ENCODE measurements around the gene PCTP.
A peak's percentile ranks its signal among the peaks of the same experiment; 100 is the strongest.

The PCTP gene

GRCh38 chr17:55727920-55728319 is 22.9 kb upstream of the PCTP start:
- DNase-seq = no peak

GRCh38 chr17:55728361-55728760 is 22.5 kb upstream of the PCTP start:
- no peak for DNase-seq

GRCh38 chr17:55728833-55729232 is 22.0 kb upstream of the PCTP start:
- DNase-seq = no peak

- DNase-seq = no peak
These were observed 21.4 kb upstream of the PCTP start for GRCh38 chr17:55729484-55729883.

GRCh38 chr17:55730380-55730779 is 20.5 kb upstream of the PCTP start:
- DNase-seq = no peak

GRCh38 chr17:55730808-55731207 is 20.0 kb upstream of the PCTP start:
- DNase-seq = no peak

GRCh38 chr17:55731586-55732250 is 19.1 kb upstream of the PCTP start:
- DNase-seq = no peak

- peak; percentile 20 to 54 for DNase-seq
These were observed 16.6 kb upstream of the PCTP start for GRCh38 chr17:55734128-55734781.

GRCh38 chr17:55735731-55736405 is 15.0 kb upstream of the PCTP start:
- peak in 1 of 2 experiments; percentile 37 for DNase-seq

- DNase-seq = no peak
These were observed 12.8 kb upstream of the PCTP start for GRCh38 chr17:55737976-55738501.

- no peak for DNase-seq
These were observed 10.1 kb upstream of the PCTP start for GRCh38 chr17:55740511-55741355.

- DNase-seq = no peak
These were observed 9.5 kb upstream of the PCTP start for GRCh38 chr17:55741356-55741700.

GRCh38 chr17:55742272-55743102 is 8.4 kb upstream of the PCTP start:
- DNase-seq = no peak

GRCh38 chr17:55743103-55743679 is 7.7 kb upstream of the PCTP start:
- DNase-seq = no peak

- no peak for DNase-seq
These were observed 5.6 kb upstream of the PCTP start for GRCh38 chr17:55745258-55745657.

GRCh38 chr17:55746466-55746865 is 4.4 kb upstream of the PCTP start:
- DNase-seq = no peak

- DNase-seq = no peak
These were observed 3.6 kb upstream of the PCTP start for GRCh38 chr17:55747209-55747608.

GRCh38 chr17:55748841-55749240 is 2.0 kb upstream of the PCTP start:
- DNase-seq = no peak

- no peak for DNase-seq
These were observed 866 bp upstream of the PCTP start for GRCh38 chr17:55749985-55750384.

- no peak for DNase-seq
These were observed 934 bp downstream of the PCTP start for GRCh38 chr17:55751720-55752250.

- no peak for DNase-seq
These were observed 5.8 kb downstream of the PCTP start for GRCh38 chr17:55756689-55757088.

GRCh38 chr17:55757659-55758058 is 6.8 kb downstream of the PCTP start:
- DNase-seq = no peak
